Loucy (cell line): ENCODE data around the gene CLECL1.

ENCODE experiments used
- CTCF ChIP-seq: fragments of 200-600 bp; sonication (generic); conservative IDR thresholded peaks from 2 replicates; pipeline ENCODE4 v1.5.1; 2014; ENCODE audit warnings: mild to moderate bottlenecking, antibody characterized with exemption, low read length
- EZH2phosphoT487 ChIP-seq: fragments of 200-600 bp; IDR thresholded peaks from 2 replicates; pipeline ENCODE4 v1.6.1; 2018; ENCODE audit warnings: antibody characterized with exemption, mild to moderate bottlenecking, moderate library complexity, borderline replicate concordance

- no peak for TF ChIP-seq CTCF
- TF ChIP-seq EZH2phosphoT487: no peak
These were observed 28.0 kb upstream of the CLECL1 start, which contains the start of gene CD69 for GRCh38 chr12:9760699-9761418.
